ENCODE results near the gene C10orf67. TPM values are rescaled to one million over a fixed set of nuclear protein-coding genes. Genes with fewer than 3 reads are reported as not detected.

The C10orf67 gene
- total RNA-seq, 2 experiments from 2014 or later, result not detected

DNA sequence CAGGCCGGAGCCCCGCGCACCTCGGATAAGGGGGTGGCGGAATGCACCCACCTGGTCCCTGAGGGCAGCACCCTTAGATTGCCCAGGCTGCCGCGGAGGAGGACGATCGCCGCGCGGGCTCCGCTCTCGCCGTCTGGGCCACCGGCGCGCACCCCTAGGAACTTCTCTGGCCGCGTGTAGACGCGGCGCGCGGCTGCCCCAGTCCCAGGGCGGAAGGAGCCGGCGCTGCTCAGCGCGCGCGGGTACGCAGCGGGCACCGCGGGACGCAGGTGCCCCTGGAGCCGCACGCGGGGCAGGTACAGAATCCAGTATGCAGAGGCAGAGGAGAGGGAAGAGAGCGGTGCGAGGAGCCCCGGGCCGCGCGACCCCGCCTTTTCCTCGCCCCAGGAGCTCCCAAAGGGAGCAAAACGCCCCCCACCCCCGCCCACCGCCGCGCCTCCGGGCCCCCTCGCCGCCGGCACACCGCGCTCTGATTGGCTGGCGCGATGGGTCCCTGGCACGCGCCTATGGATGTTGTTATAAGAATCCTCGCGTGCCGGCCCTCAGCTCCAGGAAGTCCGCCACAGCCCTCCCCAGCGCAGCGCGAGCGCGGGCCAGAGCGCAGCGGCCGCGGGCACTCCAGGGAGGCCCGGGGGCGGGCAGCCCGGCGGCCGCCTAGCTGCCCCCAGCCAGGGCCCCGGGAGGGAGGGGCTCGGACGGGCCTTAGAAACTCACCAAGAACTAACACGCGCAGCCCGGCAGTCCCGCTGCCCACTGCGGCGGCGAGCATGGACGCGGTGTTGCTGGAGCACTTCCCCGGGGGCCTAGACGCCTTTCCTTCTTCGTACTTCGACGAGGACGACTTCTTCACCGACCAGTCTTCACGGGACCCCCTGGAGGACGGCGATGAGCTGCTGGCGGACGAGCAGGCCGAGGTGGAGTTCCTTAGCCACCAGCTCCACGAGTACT lies 152.6 kb downstream of the C10orf67 start, which contains the start of gene PTF1A:
PTF1A (plus strand) TSS at position 549 of the 948 bp plus-strand sequence; CDS start at position 768, 219 bp downstream.
- H4K20me1 ChIP-seq (ENCODE audit: insufficient read depth, low read length), result no peaks in the 10 kb centered on the region
- POLR2A ChIA-PET, result no interaction called here
- no peak within 1 kb of the TSS for H3K4me3 ChIP-seq (ENCODE audit: low read depth, low read length, poor library complexity, severe bottlenecking)
- H3K27ac ChIP-seq (ENCODE audit: low read depth, low read length, poor library complexity, severe bottlenecking), result no peak within 1 kb of the TSS
- H3K79me2 ChIP-seq (ENCODE audit: insufficient read depth, low read depth, low read length), result no peaks in the 10 kb centered on the region
- intact Hi-C loops (cut with micrococcal nuclease; ENCODE audit: unreplicated experiment), result no loop called here
- CTCF ChIA-PET (ENCODE audit: unreplicated experiment), result no interaction called here
- TF ChIP-seq, protein P1, sequence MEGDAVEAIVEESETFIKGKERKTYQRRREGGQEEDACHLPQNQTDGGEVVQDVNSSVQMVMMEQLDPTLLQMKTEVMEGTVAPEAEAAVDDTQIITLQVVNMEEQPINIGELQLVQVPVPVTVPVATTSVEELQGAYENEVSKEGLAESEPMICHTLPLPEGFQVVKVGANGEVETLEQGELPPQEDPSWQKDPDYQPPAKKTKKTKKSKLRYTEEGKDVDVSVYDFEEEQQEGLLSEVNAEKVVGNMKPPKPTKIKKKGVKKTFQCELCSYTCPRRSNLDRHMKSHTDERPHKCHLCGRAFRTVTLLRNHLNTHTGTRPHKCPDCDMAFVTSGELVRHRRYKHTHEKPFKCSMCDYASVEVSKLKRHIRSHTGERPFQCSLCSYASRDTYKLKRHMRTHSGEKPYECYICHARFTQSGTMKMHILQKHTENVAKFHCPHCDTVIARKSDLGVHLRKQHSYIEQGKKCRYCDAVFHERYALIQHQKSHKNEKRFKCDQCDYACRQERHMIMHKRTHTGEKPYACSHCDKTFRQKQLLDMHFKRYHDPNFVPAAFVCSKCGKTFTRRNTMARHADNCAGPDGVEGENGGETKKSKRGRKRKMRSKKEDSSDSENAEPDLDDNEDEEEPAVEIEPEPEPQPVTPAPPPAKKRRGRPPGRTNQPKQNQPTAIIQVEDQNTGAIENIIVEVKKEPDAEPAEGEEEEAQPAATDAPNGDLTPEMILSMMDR (conservative IDR thresholded peaks at IDR 0.05; ENCODE audit: low read length), result no peak
- TF ChIP-seq EZH2phosphoT487 (IDR thresholded peaks at IDR 0.05; ENCODE audit: borderline replicate concordance, low read depth, low read length), result no peak
- no peaks in the 10 kb centered on the region for H3K9me2 ChIP-seq (ENCODE audit: insufficient read depth, low read length)
- no peak within 1 kb of the TSS for H2AFZ ChIP-seq (ENCODE audit: low read length)
- H3K4me2 ChIP-seq (ENCODE audit: low read length), result no peak within 1 kb of the TSS
- DNase-seq (ENCODE audit: low spot score), result no peak
- BruUV-seq (replicated peaks), result no TSS peak
- no peaks in the 10 kb centered on the region for H3K36me3 ChIP-seq (ENCODE audit: insufficient read depth, low read length)
- no peaks in the 10 kb centered on the region for H3K4me1 ChIP-seq (ENCODE audit: insufficient read depth, low read length, poor library complexity, severe bottlenecking)
- no peaks in the 10 kb centered on the region for H3K9me3 ChIP-seq (ENCODE audit: low read length)

DNA sequence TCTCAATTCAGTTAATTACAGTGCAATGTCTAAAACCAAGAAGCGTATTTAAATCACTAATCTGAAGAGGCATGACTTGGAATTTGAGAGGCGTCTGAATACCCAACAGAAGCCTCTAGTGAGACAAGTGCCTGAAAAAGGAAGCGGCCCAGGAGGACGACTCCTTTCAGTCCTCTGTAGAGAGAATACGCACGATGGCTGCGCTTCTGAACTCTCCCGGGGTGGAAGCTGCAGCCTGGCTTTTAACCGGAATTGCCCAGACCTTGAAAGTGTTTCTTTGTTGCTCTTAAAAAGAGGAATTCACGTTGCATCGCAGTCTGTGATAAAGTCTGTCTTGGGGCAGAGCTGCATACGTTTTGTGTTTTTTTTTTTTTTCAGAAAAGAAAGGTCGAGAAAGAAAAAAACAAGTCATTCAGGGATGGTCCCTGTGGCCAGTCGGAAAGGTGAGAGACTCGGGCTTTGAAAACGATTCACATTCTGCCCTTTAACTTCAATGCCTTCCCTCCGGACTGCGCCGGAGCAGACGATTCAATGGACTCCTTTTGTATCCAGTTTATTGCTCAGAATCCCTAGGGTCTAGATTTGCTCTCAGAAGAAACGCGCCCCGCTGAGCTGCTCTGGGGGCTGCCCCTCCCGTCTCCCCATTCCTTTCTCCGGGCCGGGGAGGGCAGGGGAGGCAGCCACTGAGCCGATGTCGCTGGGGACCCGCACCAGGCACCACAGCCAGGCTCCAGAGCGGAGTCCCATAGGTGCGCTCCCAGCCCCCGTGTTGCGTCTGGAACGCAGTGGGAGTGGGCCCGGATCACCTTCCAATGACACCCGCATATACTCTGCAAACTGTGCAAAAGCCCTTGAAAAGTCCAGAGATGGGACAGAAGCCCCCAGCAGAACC lies 153.5 kb downstream of the C10orf67 start:
- Histone ChIP-seq H3K4me2 (ENCODE audit: low read length) (no peak overlapping the region), H3K4me1 (ENCODE audit: insufficient read depth, low read length, poor library complexity, severe bottlenecking) (no peaks in the 10 kb centered on the region), H3K9me2 (ENCODE audit: insufficient read depth, low read length) (no peaks in the 10 kb centered on the region), H3K36me3 (ENCODE audit: insufficient read depth, low read length) (no peaks in the 10 kb centered on the region), H3K9me3 (ENCODE audit: low read length) (no peaks in the 10 kb centered on the region), H4K20me1 (ENCODE audit: insufficient read depth, low read length) (no peaks in the 10 kb centered on the region), H3K79me2 (ENCODE audit: insufficient read depth, low read depth, low read length) (no peaks in the 10 kb centered on the region), H3K4me3 (ENCODE audit: low read depth, low read length, poor library complexity, severe bottlenecking) (no peak overlapping the region), H3K27ac (ENCODE audit: low read depth, low read length, poor library complexity, severe bottlenecking) (no peak overlapping the region), H2AFZ (ENCODE audit: low read length) (no peak overlapping the region)
- BruUV-seq (replicated peaks), result no TSS peak
- CTCF ChIA-PET (ENCODE audit: unreplicated experiment), result no interaction called here
- intact Hi-C loops (cut with micrococcal nuclease; ENCODE audit: unreplicated experiment), result no loop called here
- POLR2A ChIA-PET, result no interaction called here
- TF ChIP-seq, protein P1 (conservative IDR thresholded peaks at IDR 0.05; ENCODE audit: low read length), result no peak
- TF ChIP-seq EZH2phosphoT487 (IDR thresholded peaks at IDR 0.05; ENCODE audit: borderline replicate concordance, low read depth, low read length), result no peak
- DNase-seq (ENCODE audit: low spot score), result no peak

All from OCI-LY7 (cell line).